Measurements from ENCODE around the gene LRP1B. TPM values are rescaled to one million over a fixed set of nuclear protein-coding genes. Genes with fewer than 3 reads are reported as not detected.

LRP1B gene
- total RNA-seq, 4 donors from 2014 or later, result 37.1 to 82.7 (median 50.9) TPM

DNA sequence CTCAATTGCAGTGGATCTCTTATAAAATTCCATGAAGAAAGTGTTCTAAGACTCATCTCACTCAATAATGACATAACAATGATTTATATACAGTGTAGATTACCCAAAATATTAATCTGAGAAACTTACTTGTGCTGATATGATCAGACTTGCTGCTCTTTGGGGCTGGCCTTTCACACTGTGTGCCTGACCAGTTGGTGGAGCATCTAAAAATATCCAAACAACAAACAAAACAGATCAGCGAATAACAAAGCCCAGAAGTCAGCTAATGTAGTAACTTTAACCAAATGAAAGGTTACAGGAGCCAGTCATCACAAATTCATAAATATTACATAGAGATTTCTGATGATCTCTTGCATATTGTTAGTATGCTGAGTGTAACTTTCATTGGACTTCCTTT, 1883.9 kb downstream of the LRP1B start:
- no peak for TF ChIP-seq POLR2A (IDR thresholded peaks at IDR 0.05)
- TF ChIP-seq, protein P1, sequence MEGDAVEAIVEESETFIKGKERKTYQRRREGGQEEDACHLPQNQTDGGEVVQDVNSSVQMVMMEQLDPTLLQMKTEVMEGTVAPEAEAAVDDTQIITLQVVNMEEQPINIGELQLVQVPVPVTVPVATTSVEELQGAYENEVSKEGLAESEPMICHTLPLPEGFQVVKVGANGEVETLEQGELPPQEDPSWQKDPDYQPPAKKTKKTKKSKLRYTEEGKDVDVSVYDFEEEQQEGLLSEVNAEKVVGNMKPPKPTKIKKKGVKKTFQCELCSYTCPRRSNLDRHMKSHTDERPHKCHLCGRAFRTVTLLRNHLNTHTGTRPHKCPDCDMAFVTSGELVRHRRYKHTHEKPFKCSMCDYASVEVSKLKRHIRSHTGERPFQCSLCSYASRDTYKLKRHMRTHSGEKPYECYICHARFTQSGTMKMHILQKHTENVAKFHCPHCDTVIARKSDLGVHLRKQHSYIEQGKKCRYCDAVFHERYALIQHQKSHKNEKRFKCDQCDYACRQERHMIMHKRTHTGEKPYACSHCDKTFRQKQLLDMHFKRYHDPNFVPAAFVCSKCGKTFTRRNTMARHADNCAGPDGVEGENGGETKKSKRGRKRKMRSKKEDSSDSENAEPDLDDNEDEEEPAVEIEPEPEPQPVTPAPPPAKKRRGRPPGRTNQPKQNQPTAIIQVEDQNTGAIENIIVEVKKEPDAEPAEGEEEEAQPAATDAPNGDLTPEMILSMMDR (IDR thresholded peaks at IDR 0.05), result no peak
- WGBS, 2 donors, result 59 to 80% methylated on average over 1 of the region's 1 CpG
- H3K27me3 ChIP-seq, result no peaks in the 10 kb centered on the region
- no peak overlapping the region for H3K27ac ChIP-seq
- H3K4me1 ChIP-seq, result no peaks in the 10 kb centered on the region
- intact Hi-C loops (cut with DNase I), result no loop called here
- no peaks in the 10 kb centered on the region for H3K9me3 ChIP-seq
- no peak for DNase-seq
- no peaks in the 10 kb centered on the region for H3K36me3 ChIP-seq
- no peak overlapping the region for H3K4me3 ChIP-seq (replicated peaks in 1 of 3)

DNA sequence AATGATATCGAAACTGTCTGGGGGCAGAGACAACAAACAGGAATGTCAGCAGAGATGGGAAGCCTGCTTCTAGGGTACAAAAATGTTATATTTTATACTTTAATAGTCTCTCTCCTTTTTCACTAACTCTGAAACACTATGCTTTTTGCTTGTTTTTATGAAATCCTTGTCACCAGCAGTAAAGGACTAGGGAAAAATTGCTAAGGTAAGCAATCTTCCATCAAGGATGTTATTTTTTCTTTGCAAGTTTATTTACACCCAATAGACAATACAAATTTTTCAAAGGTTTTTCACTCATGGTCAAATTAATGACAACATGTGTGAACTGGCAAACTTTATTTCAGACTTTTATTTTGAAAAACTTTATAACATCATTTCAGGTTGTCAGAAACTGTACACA, 1884.8 kb downstream of the LRP1B start:
- intact Hi-C loops (cut with DNase I), result no loop called here
- H3K27ac ChIP-seq, result no peak overlapping the region

DNA sequence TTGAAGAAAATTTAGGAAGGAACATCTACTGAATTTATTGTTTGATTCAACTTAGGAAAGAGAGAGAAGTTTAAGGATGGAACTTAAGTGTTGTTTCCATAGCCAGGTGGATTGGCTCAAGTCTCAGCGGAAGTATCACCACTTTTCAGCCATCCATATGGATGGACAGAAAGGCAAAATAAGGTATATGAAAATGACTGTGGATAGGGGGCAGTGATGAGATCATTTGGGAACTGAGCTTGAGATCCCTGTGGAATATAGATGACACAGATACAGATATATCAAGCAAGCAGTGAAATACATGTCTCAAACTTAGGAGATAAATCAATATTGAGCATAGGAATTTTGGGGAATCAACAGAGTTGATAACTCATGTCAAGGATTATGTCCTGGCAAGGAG, 1887.9 kb downstream of the LRP1B start:
- no peaks in the 10 kb centered on the region for H3K9me3 ChIP-seq
- H3K36me3 ChIP-seq, result no peaks in the 10 kb centered on the region
- TF ChIP-seq POLR2A (IDR thresholded peaks at IDR 0.05), result no peak
- TF ChIP-seq, protein P1 (IDR thresholded peaks at IDR 0.05), result no peak
- no peaks in the 10 kb centered on the region for H3K4me1 ChIP-seq
- WGBS, 2 donors, result 95 to 98% methylated on average over 1 of the region's 1 CpG
- H3K4me3 ChIP-seq (replicated peaks in 1 of 3), result no peak overlapping the region
- H3K27ac ChIP-seq, result no peak overlapping the region
- intact Hi-C loops (cut with DNase I), result no loop called here
- no peak for DNase-seq
- H3K27me3 ChIP-seq, result no peaks in the 10 kb centered on the region

More for the DNA sequence above, 1884.8 kb downstream of the LRP1B start:
- no peaks in the 10 kb centered on the region for H3K36me3 ChIP-seq
- 89 to 92% methylated on average over 1 of the region's 1 CpG for WGBS, 2 donors
- no peak for TF ChIP-seq POLR2A (IDR thresholded peaks at IDR 0.05)
- TF ChIP-seq, protein P1 (IDR thresholded peaks at IDR 0.05), result no peak
- no peaks in the 10 kb centered on the region for H3K4me1 ChIP-seq
- DNase-seq, result no peak
- H3K4me3 ChIP-seq (replicated peaks in 1 of 3), result no peak overlapping the region
- no peaks in the 10 kb centered on the region for H3K9me3 ChIP-seq
- H3K27me3 ChIP-seq, result no peaks in the 10 kb centered on the region

DNA sequence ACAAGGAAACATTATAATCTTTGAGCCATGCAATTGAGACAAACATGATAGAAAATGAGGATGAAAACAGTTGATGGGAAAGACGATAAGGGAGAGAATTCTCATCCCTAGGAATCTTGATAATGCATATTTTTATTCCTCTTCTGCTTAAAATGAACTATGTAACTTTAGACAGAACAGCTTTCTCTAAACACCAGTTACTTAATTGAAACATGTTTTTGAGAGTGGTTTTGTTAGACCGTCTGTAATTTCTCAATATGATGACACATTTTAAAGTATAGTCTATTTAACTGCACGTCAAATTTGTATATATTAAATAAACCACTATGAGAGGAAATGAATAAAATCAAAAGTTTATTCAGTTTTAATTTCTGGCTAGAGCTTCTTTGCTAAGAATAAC, 1896.7 kb downstream of the LRP1B start:
- Histone ChIP-seq H3K27me3 (no peaks in the 10 kb centered on the region), H3K36me3 (no peaks in the 10 kb centered on the region), H3K9me3 (no peaks in the 10 kb centered on the region), H3K4me1 (no peaks in the 10 kb centered on the region), H3K4me3 (replicated peaks in 1 of 3) (no peak overlapping the region), H3K27ac (no peak overlapping the region)
- no peak for DNase-seq
- TF ChIP-seq, protein P1 (IDR thresholded peaks at IDR 0.05), result no peak
- no peak for TF ChIP-seq POLR2A (IDR thresholded peaks at IDR 0.05)
- intact Hi-C loops (cut with DNase I), result no loop called here
- 76 to 78% methylated on average over 3 of the region's 3 CpGs for WGBS, 2 donors

DNA sequence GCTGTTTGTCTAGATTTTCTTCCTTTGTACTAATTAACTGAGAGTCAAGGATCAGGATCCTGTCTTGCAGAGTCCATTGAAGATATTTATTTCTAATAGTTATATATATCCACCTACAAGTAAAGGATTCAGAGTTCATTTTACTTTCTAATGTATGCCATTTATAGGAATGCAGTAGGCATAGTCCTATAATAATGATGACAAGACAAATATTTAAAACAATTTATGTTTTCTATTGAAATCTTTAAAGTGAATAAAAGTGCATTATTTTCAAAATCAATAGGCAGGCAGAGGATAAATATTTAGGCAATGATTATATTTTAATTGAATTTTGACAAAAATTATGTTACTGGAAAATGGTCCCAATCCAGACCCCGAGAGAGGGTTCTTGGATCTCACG, 1919.9 kb downstream of the LRP1B start:
- TF ChIP-seq, protein P1 (IDR thresholded peaks at IDR 0.05), result no peak
- TF ChIP-seq POLR2A (IDR thresholded peaks at IDR 0.05), result no peak
- no peak overlapping the region for H3K4me3 ChIP-seq (replicated peaks in 1 of 3)
- no peaks in the 10 kb centered on the region for H3K36me3 ChIP-seq
- intact Hi-C loops (cut with DNase I), result no loop called here
- no peaks in the 10 kb centered on the region for H3K4me1 ChIP-seq
- DNase-seq, result no peak
- no peaks in the 10 kb centered on the region for H3K27me3 ChIP-seq
- H3K9me3 ChIP-seq, result no peaks in the 10 kb centered on the region
- no peak overlapping the region for H3K27ac ChIP-seq
- 89% methylated on average over 2 of the region's 2 CpGs for WGBS, 2 donors

All from thyroid gland (tissue), 4 donors.